K562 (cell line): ENCODE results near the gene PPCDC. TPM values are rescaled to one million over a fixed set of nuclear protein-coding genes. Genes with fewer than 3 reads are reported as not detected.

ENCODE experiments used
- CEBPB ChIP-seq: fragments of 450-650 bp; IDR thresholded peaks from 2 replicates; pipeline ENCODE4 v1.6.1; 2016; ENCODE audit warnings: missing genetic modification characterization, missing compliant biosample characterization
- CHD1 ChIP-seq: fragments of 200-600 bp; sonication (generic); IDR thresholded peaks from one replicate; pipeline ENCODE4 v1.6.1; 2012; ENCODE audit warnings: mild to moderate bottlenecking, moderate library complexity, low read length, inconsistent platforms
- E4F1 ChIP-seq: fragments of 250-450 bp; sonication (Bioruptor Pico); IDR thresholded peaks from 2 replicates; pipeline ENCODE4 v1.5.0; 2021; ENCODE audit warnings: mild to moderate bottlenecking, borderline replicate concordance
- NFIX ChIP-seq: fragments of 250-450 bp; sonication (Bioruptor Pico); IDR thresholded peaks from 2 replicates; pipeline ENCODE4 v1.4.0; 2020; ENCODE audit warnings: low read depth, mild to moderate bottlenecking, moderate library complexity
- SMARCE1 ChIP-seq: fragments of 450-650 bp; IDR thresholded peaks from 2 replicates; pipeline ENCODE4 v1.7.1; 2016; ENCODE audit warnings: mild to moderate bottlenecking
- U2AF2 ChIP-seq: fragments of 200-400 bp; formaldehyde crosslinking; optimal IDR thresholded peaks from 2 replicates; pipeline ENCODE3; 2017; ENCODE audit warnings: low read depth, mild to moderate bottlenecking, low read length
- VEZF1 ChIP-seq: fragments of 200-800 bp; sonication (Bioruptor generic); IDR thresholded peaks from 2 replicates; pipeline ENCODE4 v1.6.1; 2017; ENCODE audit warnings: missing genetic modification characterization, missing compliant biosample characterization
- XRCC4 ChIP-seq: IDR thresholded peaks from one replicate; pipeline ENCODE4 v1.6.1; 2011; ENCODE audit not compliant: insufficient read depth, insufficient read length; ENCODE audit errors: extremely low read depth
- ZBTB49 ChIP-seq: sonication (generic); formaldehyde crosslinking; IDR thresholded peaks from 2 replicates; pipeline ENCODE4 v1.8.0; 2022; ENCODE audit warnings: missing genetic modification reagents, mild to moderate bottlenecking, borderline replicate concordance
- ZNF184 ChIP-seq: sonication (generic); formaldehyde crosslinking; IDR thresholded peaks from 2 replicates; pipeline ENCODE4 v1.5.0; 2020; ENCODE audit warnings: missing genetic modification reagents
- polyA plus RNA-seq, 8 experiments: library from polyadenylated mRNA; depleted of rRNA in 4 of 8; stranded (reverse) in 5 of 8; unstranded in 3 of 8; fragments of >200 nt; fragmentation: Nextera tagmentation in 2 of 8; fragmentation: Illumina TruSeq in 1 of 8; extraction: Ambion mirVana in 2 of 8; extraction: Trizol in 1 of 8; gene quantifications; 2 replicates each; pipeline versions ENCODE4 v1.2.1 to v1.2.3, GENCODE V29; 2011 to 2014; ENCODE audit warnings: inconsistent platforms in 1 of 8, missing spikeins in 1 of 8
- total RNA-seq, 7 experiments: library from RNA; depleted of rRNA in 6 of 7; stranded (reverse); fragments of >200 nt in 6 of 7; fragmentation: Illumina TruSeq in 2 of 7; extraction: Trizol in 2 of 7; gene quantifications; 2 replicates each; pipeline versions ENCODE4 v1.2.1 to v1.2.3, GENCODE V29; 2011 to 2021; ENCODE audit warnings: low replicate concordance in 1 of 7
- TF ChIP-seq, protein P1 (sequence below): sonication (generic); formaldehyde crosslinking; IDR thresholded peaks from 2 replicates; pipeline ENCODE4 v1.8.1; 2023; ENCODE audit warnings: mild to moderate bottlenecking, missing genetic modification reagents, moderate library complexity

Gene PPCDC
- total and polyA plus RNA-seq, 9 of the 15 experiments (the other 6 are each of a cell fraction or from before 2014, with no cell fraction given), result 10.9 to 53.6 (median 16.7) TPM

DNA sequence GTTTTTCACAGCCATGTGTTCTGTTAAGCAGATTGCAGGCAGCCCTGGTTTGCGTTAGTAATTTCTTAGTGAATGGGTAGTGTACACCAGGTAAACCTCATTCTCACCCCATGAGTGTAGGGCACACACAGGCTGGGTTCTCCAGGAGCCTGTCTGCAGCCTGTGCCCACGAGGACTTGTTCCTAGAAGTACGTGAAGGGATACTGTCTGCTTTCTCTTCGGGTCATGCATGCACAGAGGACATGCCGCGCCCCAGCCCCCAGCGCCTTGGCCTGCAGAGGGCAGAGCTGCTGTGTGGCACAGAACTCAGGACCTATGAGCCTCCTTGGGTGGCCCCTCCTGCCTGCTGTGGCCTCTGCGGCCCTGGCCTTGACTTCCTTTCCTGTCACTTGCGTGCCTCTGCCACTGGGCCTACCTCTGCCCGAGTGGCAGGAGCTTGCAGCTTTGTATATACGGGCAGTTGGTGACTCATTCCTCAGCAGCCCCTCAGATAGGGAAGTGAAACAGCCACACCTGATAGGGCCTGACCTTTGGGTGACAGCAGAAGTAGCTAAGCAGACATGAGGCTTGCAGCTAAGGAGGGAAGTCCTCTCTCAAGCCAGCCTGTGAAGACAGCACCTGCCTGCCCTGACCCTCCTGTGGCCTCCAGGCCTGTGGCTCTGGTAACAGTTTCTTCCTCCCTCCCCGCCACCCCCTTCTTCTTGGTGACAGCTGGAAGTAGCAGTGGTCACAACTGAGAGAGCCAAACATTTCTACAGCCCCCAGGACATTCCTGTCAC is 19.5 kb downstream of the PPCDC start (continued):
- no peak for TF ChIP-seq ZBTB49
- no peak; the same call in 1 of the 2 replicates for TF ChIP-seq VEZF1 (CRISPR knock-in tag)
- TF ChIP-seq, protein P1, sequence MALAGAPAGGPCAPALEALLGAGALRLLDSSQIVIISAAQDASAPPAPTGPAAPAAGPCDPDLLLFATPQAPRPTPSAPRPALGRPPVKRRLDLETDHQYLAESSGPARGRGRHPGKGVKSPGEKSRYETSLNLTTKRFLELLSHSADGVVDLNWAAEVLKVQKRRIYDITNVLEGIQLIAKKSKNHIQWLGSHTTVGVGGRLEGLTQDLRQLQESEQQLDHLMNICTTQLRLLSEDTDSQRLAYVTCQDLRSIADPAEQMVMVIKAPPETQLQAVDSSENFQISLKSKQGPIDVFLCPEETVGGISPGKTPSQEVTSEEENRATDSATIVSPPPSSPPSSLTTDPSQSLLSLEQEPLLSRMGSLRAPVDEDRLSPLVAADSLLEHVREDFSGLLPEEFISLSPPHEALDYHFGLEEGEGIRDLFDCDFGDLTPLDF (CRISPR knock-in tag), result no peak
- no peak for TF ChIP-seq U2AF2
- TF ChIP-seq CHD1, result no peak
- TF ChIP-seq CEBPB (tag), result no peak
- TF ChIP-seq E4F1 (CRISPR knock-in tag), result no peak
- no peak for TF ChIP-seq XRCC4
- TF ChIP-seq SMARCE1, result peak; percentile 80
- no peak for TF ChIP-seq ZNF184 (CRISPR knock-in tag)
- no peak for TF ChIP-seq NFIX (CRISPR knock-in tag)
